K562 (cell line): ENCODE results near the gene C17orf113. TPM values are rescaled to one million over a fixed set of nuclear protein-coding genes. Genes with fewer than 3 reads are reported as not detected.

Experiments
- RBM39 ChIP-seq: fragments of 200-400 bp; formaldehyde crosslinking; optimal IDR thresholded peaks from 2 replicates; pipeline ENCODE3; 2018; ENCODE audit warnings: low read depth, low read length
- SETDB1 ChIP-seq: IDR thresholded peaks from one replicate; pipeline ENCODE4 v1.6.1; 2012; ENCODE audit warnings: low read length, control low read depth, inconsistent platforms
- SIN3B ChIP-seq: fragments of 450-650 bp; IDR thresholded peaks from 2 replicates; pipeline ENCODE4 v1.6.1; 2017; ENCODE audit warnings: low read depth, mild to moderate bottlenecking, moderate library complexity
- SMC3 ChIP-seq: conservative IDR thresholded peaks from 2 replicates; pipeline ENCODE4 v1.6.1; 2011; ENCODE audit warnings: low read depth, low read length, improper control_type of control experiment; ENCODE audit not compliant: insufficient read depth
- SRSF9 ChIP-seq: fragments of 200-400 bp; formaldehyde crosslinking; IDR thresholded peaks from 2 replicates; pipeline ENCODE4 v1.6.1; 2017; ENCODE audit warnings: low read depth, low read length, borderline replicate concordance
- ZNF75A ChIP-seq: fragments of 450-650 bp; formaldehyde crosslinking; IDR thresholded peaks from 2 replicates; pipeline ENCODE4 v1.4.0; 2020; ENCODE audit warnings: mild to moderate bottlenecking
- polyA plus RNA-seq, 8 experiments: library from polyadenylated mRNA; depleted of rRNA in 4 of 8; stranded (reverse) in 5 of 8; unstranded in 3 of 8; fragments of >200 nt; fragmentation: Nextera tagmentation in 2 of 8; fragmentation: Illumina TruSeq in 1 of 8; extraction: Ambion mirVana in 2 of 8; extraction: Trizol in 1 of 8; gene quantifications; 2 replicates each; pipeline versions ENCODE4 v1.2.1 to v1.2.3, GENCODE V29; 2011 to 2014; ENCODE audit warnings: inconsistent platforms in 1 of 8, missing spikeins in 1 of 8
- total RNA-seq, 7 experiments: library from RNA; depleted of rRNA in 6 of 7; stranded (reverse); fragments of >200 nt in 6 of 7; fragmentation: Illumina TruSeq in 2 of 7; extraction: Trizol in 2 of 7; gene quantifications; 2 replicates each; pipeline versions ENCODE4 v1.2.1 to v1.2.3, GENCODE V29; 2011 to 2021; ENCODE audit warnings: low replicate concordance in 1 of 7
- TF ChIP-seq, protein P1 (sequence below): fragments of 250-450 bp; sonication (Bioruptor Pico); IDR thresholded peaks from 2 replicates; pipeline ENCODE4 v1.8.0; 2022; ENCODE audit warnings: inconsistent platforms, mild to moderate bottlenecking, moderate library complexity, borderline replicate concordance
- TF ChIP-seq, protein P2 (sequence below): IDR thresholded peaks from 2 replicates; pipeline ENCODE4 v1.6.1; 2014; ENCODE audit warnings: antibody characterized with exemption
- TF ChIP-seq, protein P3 (sequence below): fragments of 250-450 bp; sonication (Bioruptor Pico); IDR thresholded peaks from 2 replicates; pipeline ENCODE4 v1.8.0; 2021; ENCODE audit warnings: mild to moderate bottlenecking, moderate library complexity
- TF ChIP-seq, protein P4 (sequence below): sonication (generic); formaldehyde crosslinking; IDR thresholded peaks from 2 replicates; pipeline ENCODE4 v1.8.0; 2022; ENCODE audit warnings: mild to moderate bottlenecking, missing genetic modification reagents
- TF ChIP-seq, protein P5 (sequence below): fragments of 250-450 bp; sonication (Bioruptor Pico); IDR thresholded peaks from 2 replicates; pipeline ENCODE4 v1.4.0; 2020
- TF ChIP-seq, protein P6 (sequence below): fragments of 250-450 bp; sonication (Bioruptor Pico); IDR thresholded peaks from 2 replicates; pipeline ENCODE4 v1.5.0; 2021

Gene C17orf113
- total and polyA plus RNA-seq, 9 of the 15 experiments (the other 6 are each of a cell fraction or from before 2014, with no cell fraction given): 0.10 to 1.2 (median 0.31) TPM

DNA sequence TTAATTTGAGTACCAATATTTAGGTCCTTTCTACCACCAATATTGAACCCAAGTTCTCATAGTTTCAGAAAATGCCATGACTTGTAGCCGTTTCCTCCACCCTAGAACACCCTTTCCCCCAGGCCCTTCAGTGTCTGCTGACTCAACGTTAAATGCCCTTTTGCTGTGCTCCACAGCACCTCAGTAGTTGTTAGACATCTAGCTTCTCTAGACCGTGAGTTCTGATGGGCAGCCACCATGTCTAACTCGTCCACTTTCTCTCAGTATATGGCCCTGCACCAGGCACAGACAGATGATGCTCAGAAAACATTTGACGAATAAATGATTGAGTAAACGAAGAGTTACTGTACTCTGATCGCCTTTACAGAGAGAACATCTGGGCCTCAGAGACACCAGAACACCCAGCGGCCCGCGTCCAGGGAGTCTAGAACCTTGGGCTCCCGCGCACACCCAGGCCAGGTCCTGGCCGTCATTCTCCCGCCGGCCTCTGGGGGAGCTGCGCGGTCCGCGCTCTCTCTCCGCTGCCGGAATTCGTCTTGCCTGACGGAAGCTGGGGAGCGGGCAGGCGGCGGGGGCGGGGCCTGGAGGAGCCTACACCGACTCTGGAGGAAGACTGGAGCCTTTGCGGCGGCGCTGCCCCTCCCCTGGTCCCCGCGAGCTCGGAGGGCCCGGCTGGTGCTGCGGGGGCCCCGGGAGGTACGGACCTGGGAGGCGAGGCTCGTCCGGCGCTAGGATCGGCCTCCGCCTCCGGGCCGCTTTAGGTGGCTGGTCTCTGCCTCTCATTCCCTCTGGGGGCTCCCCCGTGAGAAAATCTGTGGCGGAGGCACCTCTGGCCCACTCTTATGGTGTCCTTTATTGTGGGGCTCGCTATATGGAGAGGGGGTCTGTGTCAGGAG is 30.6 kb downstream of the C17orf113 start, which contains the start of gene NKIRAS2 (continued):
- TF ChIP-seq, protein P1, sequence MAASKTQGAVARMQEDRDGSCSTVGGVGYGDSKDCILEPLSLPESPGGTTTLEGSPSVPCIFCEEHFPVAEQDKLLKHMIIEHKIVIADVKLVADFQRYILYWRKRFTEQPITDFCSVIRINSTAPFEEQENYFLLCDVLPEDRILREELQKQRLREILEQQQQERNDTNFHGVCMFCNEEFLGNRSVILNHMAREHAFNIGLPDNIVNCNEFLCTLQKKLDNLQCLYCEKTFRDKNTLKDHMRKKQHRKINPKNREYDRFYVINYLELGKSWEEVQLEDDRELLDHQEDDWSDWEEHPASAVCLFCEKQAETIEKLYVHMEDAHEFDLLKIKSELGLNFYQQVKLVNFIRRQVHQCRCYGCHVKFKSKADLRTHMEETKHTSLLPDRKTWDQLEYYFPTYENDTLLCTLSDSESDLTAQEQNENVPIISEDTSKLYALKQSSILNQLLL (CRISPR knock-in tag): no peak
- peak; percentile 74 for TF ChIP-seq SIN3B
- TF ChIP-seq, protein P2, sequence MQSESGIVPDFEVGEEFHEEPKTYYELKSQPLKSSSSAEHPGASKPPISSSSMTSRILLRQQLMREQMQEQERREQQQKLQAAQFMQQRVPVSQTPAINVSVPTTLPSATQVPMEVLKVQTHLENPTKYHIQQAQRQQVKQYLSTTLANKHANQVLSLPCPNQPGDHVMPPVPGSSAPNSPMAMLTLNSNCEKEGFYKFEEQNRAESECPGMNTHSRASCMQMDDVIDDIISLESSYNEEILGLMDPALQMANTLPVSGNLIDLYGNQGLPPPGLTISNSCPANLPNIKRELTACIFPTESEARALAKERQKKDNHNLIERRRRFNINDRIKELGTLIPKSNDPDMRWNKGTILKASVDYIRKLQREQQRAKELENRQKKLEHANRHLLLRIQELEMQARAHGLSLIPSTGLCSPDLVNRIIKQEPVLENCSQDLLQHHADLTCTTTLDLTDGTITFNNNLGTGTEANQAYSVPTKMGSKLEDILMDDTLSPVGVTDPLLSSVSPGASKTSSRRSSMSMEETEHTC: no peak
- peak; percentile 34; the same call in 1 of the 2 replicates for TF ChIP-seq SMC3
- TF ChIP-seq ZNF75A (CRISPR knock-in tag): no peak
- TF ChIP-seq, protein P3, sequence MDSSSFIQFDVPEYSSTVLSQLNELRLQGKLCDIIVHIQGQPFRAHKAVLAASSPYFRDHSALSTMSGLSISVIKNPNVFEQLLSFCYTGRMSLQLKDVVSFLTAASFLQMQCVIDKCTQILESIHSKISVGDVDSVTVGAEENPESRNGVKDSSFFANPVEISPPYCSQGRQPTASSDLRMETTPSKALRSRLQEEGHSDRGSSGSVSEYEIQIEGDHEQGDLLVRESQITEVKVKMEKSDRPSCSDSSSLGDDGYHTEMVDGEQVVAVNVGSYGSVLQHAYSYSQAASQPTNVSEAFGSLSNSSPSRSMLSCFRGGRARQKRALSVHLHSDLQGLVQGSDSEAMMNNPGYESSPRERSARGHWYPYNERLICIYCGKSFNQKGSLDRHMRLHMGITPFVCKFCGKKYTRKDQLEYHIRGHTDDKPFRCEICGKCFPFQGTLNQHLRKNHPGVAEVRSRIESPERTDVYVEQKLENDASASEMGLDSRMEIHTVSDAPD (CRISPR knock-in tag): no peak
- TF ChIP-seq, protein P4, sequence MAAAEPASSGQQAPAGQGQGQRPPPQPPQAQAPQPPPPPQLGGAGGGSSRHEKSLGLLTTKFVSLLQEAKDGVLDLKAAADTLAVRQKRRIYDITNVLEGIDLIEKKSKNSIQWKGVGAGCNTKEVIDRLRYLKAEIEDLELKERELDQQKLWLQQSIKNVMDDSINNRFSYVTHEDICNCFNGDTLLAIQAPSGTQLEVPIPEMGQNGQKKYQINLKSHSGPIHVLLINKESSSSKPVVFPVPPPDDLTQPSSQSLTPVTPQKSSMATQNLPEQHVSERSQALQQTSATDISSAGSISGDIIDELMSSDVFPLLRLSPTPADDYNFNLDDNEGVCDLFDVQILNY (CRISPR knock-in tag): 0 out of 2 replicates have a peak, but pooled peaks have one; percentile 3
- no peak for TF ChIP-seq SETDB1
- TF ChIP-seq, protein P5, sequence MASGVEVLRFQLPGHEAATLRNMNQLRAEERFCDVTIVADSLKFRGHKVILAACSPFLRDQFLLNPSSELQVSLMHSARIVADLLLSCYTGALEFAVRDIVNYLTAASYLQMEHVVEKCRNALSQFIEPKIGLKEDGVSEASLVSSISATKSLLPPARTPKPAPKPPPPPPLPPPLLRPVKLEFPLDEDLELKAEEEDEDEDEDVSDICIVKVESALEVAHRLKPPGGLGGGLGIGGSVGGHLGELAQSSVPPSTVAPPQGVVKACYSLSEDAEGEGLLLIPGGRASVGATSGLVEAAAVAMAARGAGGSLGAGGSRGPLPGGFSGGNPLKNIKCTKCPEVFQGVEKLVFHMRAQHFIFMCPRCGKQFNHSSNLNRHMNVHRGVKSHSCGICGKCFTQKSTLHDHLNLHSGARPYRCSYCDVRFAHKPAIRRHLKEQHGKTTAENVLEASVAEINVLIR (CRISPR knock-in tag): no peak; the same call in 1 of the 2 replicates
- TF ChIP-seq, protein P6, sequence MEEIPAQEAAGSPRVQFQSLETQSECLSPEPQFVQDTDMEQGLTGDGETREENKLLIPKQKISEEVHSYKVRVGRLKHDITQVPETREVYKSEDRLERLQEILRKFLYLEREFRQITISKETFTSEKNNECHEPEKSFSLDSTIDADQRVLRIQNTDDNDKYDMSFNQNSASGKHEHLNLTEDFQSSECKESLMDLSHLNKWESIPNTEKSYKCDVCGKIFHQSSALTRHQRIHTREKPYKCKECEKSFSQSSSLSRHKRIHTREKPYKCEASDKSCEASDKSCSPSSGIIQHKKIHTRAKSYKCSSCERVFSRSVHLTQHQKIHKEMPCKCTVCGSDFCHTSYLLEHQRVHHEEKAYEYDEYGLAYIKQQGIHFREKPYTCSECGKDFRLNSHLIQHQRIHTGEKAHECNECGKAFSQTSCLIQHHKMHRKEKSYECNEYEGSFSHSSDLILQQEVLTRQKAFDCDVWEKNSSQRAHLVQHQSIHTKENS: no peak
- no peak for TF ChIP-seq SRSF9
- TF ChIP-seq RBM39: no peak
